Osteoblast (primary cell): ENCODE data around the gene PPM1A. TPM values are rescaled to one million over a fixed set of nuclear protein-coding genes. Genes with fewer than 3 reads are reported as not detected.
A peak's percentile ranks its signal among the peaks of the same experiment; 100 is the strongest.

Experiments used
- DNase-seq: peaks from one replicate; pipeline ENCODE4 v3.0.0; 2011; ENCODE audit warnings: low spot score, mixed read lengths; ENCODE audit not compliant: insufficient read length; ENCODE audit errors: missing footprints
- H2AFZ ChIP-seq: 2 replicates; pipeline ENCODE4 v1.6.0; 2011; ENCODE audit warnings: mild to moderate bottlenecking, low read length
- H3K27ac ChIP-seq: 2 replicates; pipeline ENCODE4 v1.5.1; 2011; ENCODE audit warnings: mild to moderate bottlenecking, low read depth, low read length, moderate library complexity
- H3K27me3 ChIP-seq: 2 replicates; pipeline ENCODE4 v1.6.0; 2012; ENCODE audit warnings: mild to moderate bottlenecking, control low read depth, inconsistent platforms, low read length, moderate library complexity; ENCODE audit not compliant: insufficient read depth
- H3K36me3 ChIP-seq: 2 replicates; pipeline ENCODE4 v1.5.1; 2011; ENCODE audit warnings: mild to moderate bottlenecking, low read length, control low read depth, moderate library complexity; ENCODE audit not compliant: insufficient read depth
- H3K4me1 ChIP-seq: 2 replicates; pipeline ENCODE4 v1.5.1; 2011; ENCODE audit warnings: mild to moderate bottlenecking, low read length, control low read depth, moderate library complexity; ENCODE audit not compliant: insufficient read depth
- H3K4me2 ChIP-seq: 2 replicates; pipeline ENCODE4 v1.6.0; 2011; ENCODE audit warnings: mild to moderate bottlenecking, low read length; ENCODE audit not compliant: insufficient read depth
- H3K4me3 ChIP-seq: fragments of 200-600 bp; sonication (generic); 3 replicates; pipeline ENCODE4 v1.5.1; 2012; ENCODE audit warnings: mild to moderate bottlenecking, low read length, inconsistent platforms; ENCODE audit not compliant: insufficient read depth
- H3K79me2 ChIP-seq: 2 replicates; pipeline ENCODE4 v1.6.0; 2012; ENCODE audit warnings: mild to moderate bottlenecking, low read length, control low read depth, inconsistent platforms; ENCODE audit not compliant: insufficient read depth
- H3K9me3 ChIP-seq: 2 replicates; pipeline ENCODE4 v1.5.1; 2011; ENCODE audit warnings: low read depth, low read length, control low read depth
- H4K20me1 ChIP-seq: 2 replicates; pipeline ENCODE4 v1.6.0; 2012; ENCODE audit warnings: mild to moderate bottlenecking, low read length, control low read depth; ENCODE audit not compliant: insufficient read depth
- CTCF ChIP-seq: IDR thresholded peaks from 2 replicates; pipeline ENCODE4 v1.5.1; 2011; ENCODE audit warnings: mild to moderate bottlenecking, low read depth, low read length, moderate library complexity; ENCODE audit errors: extremely low read depth
- total RNA-seq: library from RNA; depleted of rRNA; stranded (reverse); fragments of >200 nt; gene quantifications from 2 replicates; pipeline ENCODE4 v1.2.3, GENCODE V29; 2012

Gene PPM1A
- total RNA-seq, 1 donor, result 36.6 TPM

- peaks cover 69% of the 10 kb centered on the region for H3K79me2 ChIP-seq
- H3K27me3 ChIP-seq, result no peaks in the 10 kb centered on the region
- H3K36me3 ChIP-seq, result no peaks in the 10 kb centered on the region
- no peak overlapping the region for H3K4me3 ChIP-seq
- H3K4me1 ChIP-seq, result peaks cover 17% of the 10 kb centered on the region
- no peaks in the 10 kb centered on the region for H3K9me3 ChIP-seq
- no peak overlapping the region for H2AFZ ChIP-seq
- peaks cover 61% of the 10 kb centered on the region for H4K20me1 ChIP-seq
- DNase-seq, result no peak
- H3K27ac ChIP-seq, result no peak overlapping the region
- TF ChIP-seq CTCF, result no peak
- H3K4me2 ChIP-seq, result peak overlapping the region; percentile 83
These were observed 2.9 kb downstream of the PPM1A start for GRCh38 chr14:60251877-60252276.

GRCh38 chr14:60252630-60253029, 3.6 kb downstream of the PPM1A start:
- Histone ChIP-seq H4K20me1 (peaks cover 61% of the 10 kb centered on the region), H3K27me3 (no peaks in the 10 kb centered on the region), H2AFZ (no peak overlapping the region), H3K79me2 (peaks cover 76% of the 10 kb centered on the region), H3K4me3 (no peak overlapping the region), H3K4me2 (no peak overlapping the region), H3K9me3 (no peaks in the 10 kb centered on the region), H3K36me3 (no peaks in the 10 kb centered on the region), H3K4me1 (peaks cover 16% of the 10 kb centered on the region), H3K27ac (no peak overlapping the region)
- no peak for DNase-seq
- TF ChIP-seq CTCF, result no peak

- Histone ChIP-seq H2AFZ (no peak overlapping the region), H3K27ac (no peak overlapping the region), H3K27me3 (no peaks in the 10 kb centered on the region), H3K4me2 (no peak overlapping the region), H3K4me1 (peaks cover 7% of the 10 kb centered on the region), H4K20me1 (peaks cover 69% of the 10 kb centered on the region), H3K79me2 (peaks cover 86% of the 10 kb centered on the region), H3K9me3 (no peaks in the 10 kb centered on the region), H3K4me3 (no peak overlapping the region), H3K36me3 (no peaks in the 10 kb centered on the region)
- no peak for TF ChIP-seq CTCF
- no peak for DNase-seq
These were observed 4.6 kb downstream of the PPM1A start for GRCh38 chr14:60253649-60254048.

GRCh38 chr14:60254176-60254575, 5.2 kb downstream of the PPM1A start:
- H2AFZ ChIP-seq, result no peak overlapping the region
- H3K36me3 ChIP-seq, result no peaks in the 10 kb centered on the region
- H3K4me3 ChIP-seq, result no peak overlapping the region
- H3K9me3 ChIP-seq, result no peaks in the 10 kb centered on the region
- peaks cover 73% of the 10 kb centered on the region for H4K20me1 ChIP-seq
- no peak overlapping the region for H3K4me2 ChIP-seq
- H3K27ac ChIP-seq, result no peak overlapping the region
- no peaks in the 10 kb centered on the region for H3K27me3 ChIP-seq
- peaks cover 91% of the 10 kb centered on the region for H3K79me2 ChIP-seq
- peaks cover 7% of the 10 kb centered on the region for H3K4me1 ChIP-seq
- no peak for TF ChIP-seq CTCF
- peak; percentile 62 for DNase-seq
